ENCODE data around the gene CCDC24. TPM values are rescaled to one million over a fixed set of nuclear protein-coding genes. Genes with fewer than 3 reads are reported as not detected.

The CCDC24 gene
- total RNA-seq, 2 donors from 2014 or later, result 14.3 to 23.7 TPM

DNA sequence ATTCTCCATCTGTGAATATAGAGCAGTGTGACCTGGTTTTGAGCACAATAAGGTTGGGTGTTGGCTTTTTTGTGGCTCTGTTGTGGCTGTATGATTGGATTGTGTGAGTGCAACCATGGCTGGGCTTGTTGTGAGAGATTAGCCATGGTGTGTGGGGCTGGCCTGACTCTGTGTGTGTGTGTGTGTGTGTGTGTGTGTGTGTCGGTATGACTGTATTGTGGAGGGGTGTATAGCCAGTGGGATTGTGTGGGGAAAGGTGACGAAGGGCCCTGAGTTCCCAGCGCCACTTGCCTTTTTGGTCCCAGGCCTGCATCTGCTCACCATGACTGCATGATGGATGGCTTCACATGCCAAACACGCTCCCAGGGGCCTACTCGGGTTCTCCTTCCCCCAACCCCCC, 45.8 kb downstream of the CCDC24 start:
- 74% methylated on average over 5 of the region's 5 CpGs for WGBS
- Histone ChIP-seq H3K27me3 (replicated peaks; ENCODE audit: insufficient read depth) (no peaks in the 10 kb centered on the region), H3K4me1 (replicated peaks) (no peaks in the 10 kb centered on the region), H3K9me3 (no peaks in the 10 kb centered on the region), H3K27ac (no peak overlapping the region), H3K4me3 (no peak overlapping the region), H3K36me3 (no peaks in the 10 kb centered on the region)
- DNase-seq (ENCODE audit: low spot score), result no peak
- intact Hi-C loops (cut with DNase I), result loop anchor here (2.0 to 5.0 kb wide), 2 partner anchors 32 to 275 kb away; no protein-coding TSS in a partner anchor
- TF ChIP-seq POLR2AphosphoS5 (IDR thresholded peaks at IDR 0.05), result no peak
- TF ChIP-seq, protein P1, sequence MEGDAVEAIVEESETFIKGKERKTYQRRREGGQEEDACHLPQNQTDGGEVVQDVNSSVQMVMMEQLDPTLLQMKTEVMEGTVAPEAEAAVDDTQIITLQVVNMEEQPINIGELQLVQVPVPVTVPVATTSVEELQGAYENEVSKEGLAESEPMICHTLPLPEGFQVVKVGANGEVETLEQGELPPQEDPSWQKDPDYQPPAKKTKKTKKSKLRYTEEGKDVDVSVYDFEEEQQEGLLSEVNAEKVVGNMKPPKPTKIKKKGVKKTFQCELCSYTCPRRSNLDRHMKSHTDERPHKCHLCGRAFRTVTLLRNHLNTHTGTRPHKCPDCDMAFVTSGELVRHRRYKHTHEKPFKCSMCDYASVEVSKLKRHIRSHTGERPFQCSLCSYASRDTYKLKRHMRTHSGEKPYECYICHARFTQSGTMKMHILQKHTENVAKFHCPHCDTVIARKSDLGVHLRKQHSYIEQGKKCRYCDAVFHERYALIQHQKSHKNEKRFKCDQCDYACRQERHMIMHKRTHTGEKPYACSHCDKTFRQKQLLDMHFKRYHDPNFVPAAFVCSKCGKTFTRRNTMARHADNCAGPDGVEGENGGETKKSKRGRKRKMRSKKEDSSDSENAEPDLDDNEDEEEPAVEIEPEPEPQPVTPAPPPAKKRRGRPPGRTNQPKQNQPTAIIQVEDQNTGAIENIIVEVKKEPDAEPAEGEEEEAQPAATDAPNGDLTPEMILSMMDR (IDR thresholded peaks at IDR 0.05), result no peak
- no peak for TF ChIP-seq POLR2A (IDR thresholded peaks at IDR 0.05)

DNA sequence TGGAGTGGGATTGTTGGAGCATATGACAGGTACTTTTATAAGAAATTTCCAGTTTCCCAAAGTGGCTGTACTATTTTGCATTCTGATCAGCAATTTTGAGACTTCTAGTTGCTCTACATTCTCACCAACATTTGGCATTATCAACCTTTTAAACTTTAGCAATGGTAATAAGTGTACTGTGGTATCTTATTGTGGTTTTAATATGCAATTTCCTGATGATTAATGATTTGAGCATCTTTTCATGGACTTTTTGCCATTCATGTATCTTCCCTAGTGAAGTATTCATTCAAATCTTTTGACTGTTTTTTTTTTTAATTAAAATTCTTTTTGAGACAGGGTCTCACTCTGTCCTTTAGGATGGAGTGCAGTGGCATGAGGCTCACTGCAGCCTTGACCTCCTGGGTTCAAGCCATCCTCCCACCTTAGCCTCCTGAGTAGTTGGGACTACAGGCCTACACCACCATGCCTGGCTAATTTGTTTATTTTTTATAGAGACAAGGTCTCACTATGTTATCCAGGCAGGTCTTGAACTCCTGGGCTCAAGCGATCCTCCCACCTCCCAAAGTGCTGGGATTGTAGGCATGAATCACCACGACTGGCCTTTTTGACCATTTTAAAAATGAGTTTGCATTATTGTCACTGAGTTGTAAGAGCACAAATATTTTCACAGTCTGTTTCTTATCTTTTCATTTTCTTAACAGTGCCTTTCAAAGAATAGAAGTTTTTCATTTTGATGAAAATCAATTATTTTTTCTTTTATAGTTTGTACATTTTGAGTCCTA, 47.7 kb downstream of the CCDC24 start:
- 85% methylated on average over 2 of the region's 2 CpGs for WGBS
- Histone ChIP-seq H3K27ac (no peak overlapping the region), H3K4me3 (no peak overlapping the region), H3K27me3 (replicated peaks; ENCODE audit: insufficient read depth) (no peaks in the 10 kb centered on the region), H3K9me3 (no peaks in the 10 kb centered on the region), H3K36me3 (no peaks in the 10 kb centered on the region), H3K4me1 (replicated peaks) (no peaks in the 10 kb centered on the region)
- TF ChIP-seq, protein P1 (IDR thresholded peaks at IDR 0.05), result no peak
- TF ChIP-seq POLR2AphosphoS5 (IDR thresholded peaks at IDR 0.05), result no peak
- TF ChIP-seq POLR2A (IDR thresholded peaks at IDR 0.05), result no peak
- intact Hi-C loops (cut with DNase I), result loop anchor here (5.0 kb wide), 1 partner anchor 277 kb away; no protein-coding TSS in a partner anchor
- DNase-seq (ENCODE audit: low spot score), result no peak

DNA sequence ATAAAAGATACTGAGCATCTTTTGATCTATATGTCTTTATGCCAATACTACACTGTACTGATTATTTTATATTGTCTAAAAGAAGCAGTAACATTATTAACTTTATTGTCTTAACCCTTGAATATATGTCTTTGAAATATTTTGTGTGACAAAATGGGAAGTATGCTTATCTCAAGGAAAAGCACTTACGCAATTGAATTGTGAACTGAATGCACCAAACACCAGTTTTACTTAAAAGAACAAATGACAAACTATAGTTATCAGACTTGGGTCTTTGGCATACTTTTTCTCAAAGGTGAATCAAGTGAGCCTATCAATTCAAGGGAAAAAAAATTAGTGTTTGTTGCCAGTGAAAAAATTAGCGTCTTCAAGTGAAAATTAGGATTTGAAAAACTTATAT, 49.0 kb downstream of the CCDC24 start:
- H3K4me3 ChIP-seq, result no peak overlapping the region
- H3K36me3 ChIP-seq, result no peaks in the 10 kb centered on the region
- no peaks in the 10 kb centered on the region for H3K9me3 ChIP-seq
- no peak for DNase-seq (ENCODE audit: low spot score)
- 86% methylated on average over 2 of the region's 2 CpGs for WGBS
- H3K27ac ChIP-seq, result no peak overlapping the region
- no peaks in the 10 kb centered on the region for H3K4me1 ChIP-seq (replicated peaks)
- H3K27me3 ChIP-seq (replicated peaks; ENCODE audit: insufficient read depth), result no peaks in the 10 kb centered on the region
- intact Hi-C loops (cut with DNase I), result no loop called here
- TF ChIP-seq, protein P1 (IDR thresholded peaks at IDR 0.05), result no peak
- TF ChIP-seq POLR2AphosphoS5 (IDR thresholded peaks at IDR 0.05) (no peak), POLR2A (IDR thresholded peaks at IDR 0.05) (no peak)

DNA sequence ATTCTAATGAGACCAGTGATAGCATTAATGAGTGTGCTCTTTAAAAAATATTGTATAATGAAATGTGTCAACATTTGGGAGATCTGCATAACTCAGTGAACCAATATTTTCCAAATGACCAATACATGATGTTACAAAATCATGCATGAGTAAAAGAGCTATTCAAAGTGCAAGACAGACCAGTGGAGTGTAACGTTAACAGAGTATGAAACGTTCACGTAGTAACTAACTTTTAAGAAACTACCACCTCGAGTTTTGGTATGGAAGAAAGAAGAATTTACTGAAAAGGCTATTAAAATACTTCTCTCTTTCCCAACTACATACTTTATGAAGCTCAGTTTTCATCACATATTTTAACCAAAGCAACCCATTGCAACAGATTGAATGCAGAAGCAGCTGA, 49.4 kb downstream of the CCDC24 start:
- H3K4me1 ChIP-seq (replicated peaks), result no peaks in the 10 kb centered on the region
- no peaks in the 10 kb centered on the region for H3K27me3 ChIP-seq (replicated peaks; ENCODE audit: insufficient read depth)
- no peak overlapping the region for H3K4me3 ChIP-seq
- no peak for DNase-seq (ENCODE audit: low spot score)
- WGBS, result 73% methylated on average over 4 of the region's 4 CpGs
- TF ChIP-seq POLR2A (IDR thresholded peaks at IDR 0.05), result no peak
- TF ChIP-seq, protein P1 (IDR thresholded peaks at IDR 0.05), result no peak
- no peak for TF ChIP-seq POLR2AphosphoS5 (IDR thresholded peaks at IDR 0.05)
- no peaks in the 10 kb centered on the region for H3K36me3 ChIP-seq
- no peak overlapping the region for H3K27ac ChIP-seq
- intact Hi-C loops (cut with DNase I), result no loop called here
- H3K9me3 ChIP-seq, result no peaks in the 10 kb centered on the region
